ENCODE results near the gene F10.

DNA sequence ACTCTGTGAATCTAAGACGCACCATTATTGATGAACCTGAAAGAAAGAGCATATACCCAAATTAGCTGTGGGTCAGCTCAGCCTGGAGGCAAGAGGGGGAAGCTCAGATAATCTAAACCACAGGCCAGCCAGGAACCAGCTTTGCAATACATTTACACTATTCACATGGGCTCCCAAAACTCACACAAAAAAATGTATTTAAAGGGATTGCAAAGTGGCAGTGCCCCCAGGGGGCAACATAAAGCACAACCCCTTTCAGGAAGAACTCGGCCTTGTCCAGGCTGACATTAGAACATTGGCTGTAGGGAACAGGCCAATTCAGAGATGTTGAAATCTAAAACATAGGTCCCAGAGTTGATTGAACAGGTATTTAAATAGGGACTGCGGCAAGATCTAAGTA lies 32.6 kb downstream of the F10 start:
- no peak for TF ChIP-seq NCOA4 (IDR thresholded peaks at IDR 0.05; ENCODE audit: partially characterized antibody)
- TF ChIP-seq, protein P1, sequence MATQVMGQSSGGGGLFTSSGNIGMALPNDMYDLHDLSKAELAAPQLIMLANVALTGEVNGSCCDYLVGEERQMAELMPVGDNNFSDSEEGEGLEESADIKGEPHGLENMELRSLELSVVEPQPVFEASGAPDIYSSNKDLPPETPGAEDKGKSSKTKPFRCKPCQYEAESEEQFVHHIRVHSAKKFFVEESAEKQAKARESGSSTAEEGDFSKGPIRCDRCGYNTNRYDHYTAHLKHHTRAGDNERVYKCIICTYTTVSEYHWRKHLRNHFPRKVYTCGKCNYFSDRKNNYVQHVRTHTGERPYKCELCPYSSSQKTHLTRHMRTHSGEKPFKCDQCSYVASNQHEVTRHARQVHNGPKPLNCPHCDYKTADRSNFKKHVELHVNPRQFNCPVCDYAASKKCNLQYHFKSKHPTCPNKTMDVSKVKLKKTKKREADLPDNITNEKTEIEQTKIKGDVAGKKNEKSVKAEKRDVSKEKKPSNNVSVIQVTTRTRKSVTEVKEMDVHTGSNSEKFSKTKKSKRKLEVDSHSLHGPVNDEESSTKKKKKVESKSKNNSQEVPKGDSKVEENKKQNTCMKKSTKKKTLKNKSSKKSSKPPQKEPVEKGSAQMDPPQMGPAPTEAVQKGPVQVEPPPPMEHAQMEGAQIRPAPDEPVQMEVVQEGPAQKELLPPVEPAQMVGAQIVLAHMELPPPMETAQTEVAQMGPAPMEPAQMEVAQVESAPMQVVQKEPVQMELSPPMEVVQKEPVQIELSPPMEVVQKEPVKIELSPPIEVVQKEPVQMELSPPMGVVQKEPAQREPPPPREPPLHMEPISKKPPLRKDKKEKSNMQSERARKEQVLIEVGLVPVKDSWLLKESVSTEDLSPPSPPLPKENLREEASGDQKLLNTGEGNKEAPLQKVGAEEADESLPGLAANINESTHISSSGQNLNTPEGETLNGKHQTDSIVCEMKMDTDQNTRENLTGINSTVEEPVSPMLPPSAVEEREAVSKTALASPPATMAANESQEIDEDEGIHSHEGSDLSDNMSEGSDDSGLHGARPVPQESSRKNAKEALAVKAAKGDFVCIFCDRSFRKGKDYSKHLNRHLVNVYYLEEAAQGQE (IDR thresholded peaks at IDR 0.05; ENCODE audit: borderline replicate concordance), result no peak
- TF ChIP-seq, protein P1 (CRISPR knock-in tag; IDR thresholded peaks at IDR 0.05; ENCODE audit: low read depth), result no peak
- TF ChIP-seq, protein P2, sequence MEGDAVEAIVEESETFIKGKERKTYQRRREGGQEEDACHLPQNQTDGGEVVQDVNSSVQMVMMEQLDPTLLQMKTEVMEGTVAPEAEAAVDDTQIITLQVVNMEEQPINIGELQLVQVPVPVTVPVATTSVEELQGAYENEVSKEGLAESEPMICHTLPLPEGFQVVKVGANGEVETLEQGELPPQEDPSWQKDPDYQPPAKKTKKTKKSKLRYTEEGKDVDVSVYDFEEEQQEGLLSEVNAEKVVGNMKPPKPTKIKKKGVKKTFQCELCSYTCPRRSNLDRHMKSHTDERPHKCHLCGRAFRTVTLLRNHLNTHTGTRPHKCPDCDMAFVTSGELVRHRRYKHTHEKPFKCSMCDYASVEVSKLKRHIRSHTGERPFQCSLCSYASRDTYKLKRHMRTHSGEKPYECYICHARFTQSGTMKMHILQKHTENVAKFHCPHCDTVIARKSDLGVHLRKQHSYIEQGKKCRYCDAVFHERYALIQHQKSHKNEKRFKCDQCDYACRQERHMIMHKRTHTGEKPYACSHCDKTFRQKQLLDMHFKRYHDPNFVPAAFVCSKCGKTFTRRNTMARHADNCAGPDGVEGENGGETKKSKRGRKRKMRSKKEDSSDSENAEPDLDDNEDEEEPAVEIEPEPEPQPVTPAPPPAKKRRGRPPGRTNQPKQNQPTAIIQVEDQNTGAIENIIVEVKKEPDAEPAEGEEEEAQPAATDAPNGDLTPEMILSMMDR (IDR thresholded peaks at IDR 0.05 in 2 of 3, conservative IDR thresholded peaks at IDR 0.05 in 1 of 3; ENCODE audit: insufficient read depth in 2 of 3, low read depth in 1 of 3, low read length in 3 of 3), result no peak

Data from K562 (cell line).